Uterus (tissue), 2 donors: ENCODE data around the gene TMF1.

Experiments used
- POLR2A ChIP-seq, 2 donors: fragments of 450-650 bp; IDR thresholded peaks; one replicate each; pipeline ENCODE4 v1.6.1; 2016; ENCODE audit warnings: antibody characterized with exemption in 2 of 2, mild to moderate bottlenecking in 1 of 2, moderate library complexity in 1 of 2
- TF ChIP-seq, protein P1 (sequence below), 4 experiments: fragments of 200-600 bp in 2 of 4; fragments of 450-650 bp in 2 of 4; sonication (generic) in 2 of 4; IDR thresholded peaks; one replicate each; pipeline ENCODE4 v1.5.1; 2016 to 2019; ENCODE audit warnings: antibody characterized with exemption in 4 of 4, mild to moderate bottlenecking in 2 of 4, moderate library complexity in 1 of 4

DNA sequence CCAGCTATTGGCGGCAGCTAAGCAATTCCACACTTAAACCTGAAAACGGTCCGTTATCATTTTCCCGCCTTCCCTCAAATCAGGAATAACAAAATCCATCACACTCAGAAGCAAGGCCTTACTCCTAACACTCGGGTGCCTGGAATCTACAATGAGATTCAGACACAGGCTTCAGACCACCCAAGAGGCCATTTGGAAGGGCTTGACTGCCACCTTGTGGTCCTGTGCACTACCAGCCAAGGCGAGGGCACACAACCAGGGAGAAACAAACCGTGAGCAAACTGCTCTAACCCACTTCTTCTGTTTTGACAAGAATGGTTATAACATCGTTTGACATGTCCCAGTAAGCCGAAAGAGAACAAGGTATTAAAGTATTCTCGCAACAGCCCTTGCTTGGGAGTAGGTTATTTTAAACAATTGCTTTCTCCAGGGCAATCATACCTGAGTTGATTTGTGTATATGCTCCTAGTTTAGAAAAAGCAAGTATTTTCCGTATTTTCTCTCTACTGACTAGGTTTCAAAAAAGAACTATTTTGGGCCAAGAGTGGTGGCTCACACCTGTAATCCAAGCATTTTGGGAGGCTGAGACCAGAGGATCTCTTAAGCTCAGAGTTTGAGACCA is 79.7 kb downstream of the TMF1 start:
- TF ChIP-seq POLR2A (IDR thresholded peaks at IDR 0.05) = no peak
- TF ChIP-seq, protein P1, sequence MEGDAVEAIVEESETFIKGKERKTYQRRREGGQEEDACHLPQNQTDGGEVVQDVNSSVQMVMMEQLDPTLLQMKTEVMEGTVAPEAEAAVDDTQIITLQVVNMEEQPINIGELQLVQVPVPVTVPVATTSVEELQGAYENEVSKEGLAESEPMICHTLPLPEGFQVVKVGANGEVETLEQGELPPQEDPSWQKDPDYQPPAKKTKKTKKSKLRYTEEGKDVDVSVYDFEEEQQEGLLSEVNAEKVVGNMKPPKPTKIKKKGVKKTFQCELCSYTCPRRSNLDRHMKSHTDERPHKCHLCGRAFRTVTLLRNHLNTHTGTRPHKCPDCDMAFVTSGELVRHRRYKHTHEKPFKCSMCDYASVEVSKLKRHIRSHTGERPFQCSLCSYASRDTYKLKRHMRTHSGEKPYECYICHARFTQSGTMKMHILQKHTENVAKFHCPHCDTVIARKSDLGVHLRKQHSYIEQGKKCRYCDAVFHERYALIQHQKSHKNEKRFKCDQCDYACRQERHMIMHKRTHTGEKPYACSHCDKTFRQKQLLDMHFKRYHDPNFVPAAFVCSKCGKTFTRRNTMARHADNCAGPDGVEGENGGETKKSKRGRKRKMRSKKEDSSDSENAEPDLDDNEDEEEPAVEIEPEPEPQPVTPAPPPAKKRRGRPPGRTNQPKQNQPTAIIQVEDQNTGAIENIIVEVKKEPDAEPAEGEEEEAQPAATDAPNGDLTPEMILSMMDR (IDR thresholded peaks at IDR 0.05) = peak in 3 of 4 experiments; percentile 26 to 41 (median 31)
